Liver (tissue), 9 donors: ENCODE results near the gene SHROOM2. TPM values are rescaled to one million over a fixed set of nuclear protein-coding genes. Genes with fewer than 3 reads are reported as not detected.

ENCODE experiments used
- DNase-seq: peaks from one replicate; pipeline ENCODE4 v3.0.0-alpha.2; 2017; ENCODE audit warnings: low spot score
- H3K27ac ChIP-seq, 2 donors: one replicate each; pipeline ENCODE4 v1.7.0; 2013; ENCODE audit warnings: inconsistent platforms in 2 of 2, low read length in 2 of 2, control low read depth in 1 of 2, low read depth in 1 of 2, mild to moderate bottlenecking in 1 of 2
- H3K27me3 ChIP-seq, 4 donors: one replicate each; pipeline versions ENCODE4 v1.6.1 to v1.7.0; 2013; ENCODE audit warnings: low read length in 3 of 4, inconsistent platforms in 1 of 4, mild to moderate bottlenecking in 1 of 4, moderate library complexity in 1 of 4; ENCODE audit not compliant: control insufficient read depth in 4 of 4, insufficient read depth in 4 of 4
- H3K36me3 ChIP-seq, 4 donors: one replicate each; pipeline versions ENCODE4 v1.6.1 to v1.7.0; 2013; ENCODE audit warnings: low read length in 3 of 4, mild to moderate bottlenecking in 3 of 4, low read depth in 1 of 4, moderate library complexity in 1 of 4; ENCODE audit not compliant: control insufficient read depth in 4 of 4, insufficient read depth in 3 of 4
- H3K4me1 ChIP-seq, 4 donors: one replicate each; pipeline versions ENCODE4 v1.6.1 to v1.7.0; 2013; ENCODE audit warnings: low read length in 3 of 4, mild to moderate bottlenecking in 3 of 4, moderate library complexity in 1 of 4; ENCODE audit not compliant: control insufficient read depth in 4 of 4, insufficient read depth in 4 of 4
- H3K4me3 ChIP-seq, 3 donors: one replicate each; pipeline versions ENCODE4 v1.6.1 to v1.7.0; 2013; ENCODE audit warnings: low read length in 3 of 3, control low read depth in 1 of 3, low read depth in 1 of 3, mild to moderate bottlenecking in 1 of 3
- H3K9ac ChIP-seq, 2 donors: one replicate each; pipeline ENCODE4 v1.7.0; 2013; ENCODE audit warnings: low read length in 2 of 2, mild to moderate bottlenecking in 2 of 2, moderate library complexity in 2 of 2, control low read depth in 1 of 2, low read depth in 1 of 2
- H3K9me3 ChIP-seq, 4 donors: one replicate each; pipeline versions ENCODE4 v1.6.1 to v1.7.0; 2013; ENCODE audit warnings: low read length in 3 of 4; ENCODE audit not compliant: control insufficient read depth in 4 of 4
- ATF3 ChIP-seq: IDR thresholded peaks from 2 replicates; pipeline ENCODE4 v1.6.1; 2016; ENCODE audit warnings: antibody characterized with exemption
- EGR1 ChIP-seq, 2 donors: IDR thresholded peaks; 2 replicates each; pipeline ENCODE4 v1.6.1; 2016 to 2018; ENCODE audit warnings: antibody characterized with exemption in 2 of 2, low read depth in 2 of 2
- FOXA1 ChIP-seq: IDR thresholded peaks from 2 replicates; pipeline ENCODE4 v1.6.1; 2016; ENCODE audit warnings: antibody characterized with exemption
- FOXA2 ChIP-seq: IDR thresholded peaks from 2 replicates; pipeline ENCODE4 v1.6.1; 2016; ENCODE audit warnings: antibody characterized with exemption
- HNF4A ChIP-seq, 2 donors: conservative IDR thresholded peaks; 2 replicates each; pipeline ENCODE4 v1.6.1; 2016; ENCODE audit warnings: antibody characterized with exemption in 2 of 2, mild to moderate bottlenecking in 2 of 2
- HNF4G ChIP-seq: IDR thresholded peaks from 2 replicates; pipeline ENCODE4 v1.6.1; 2016; ENCODE audit warnings: antibody characterized with exemption
- JUND ChIP-seq, 2 donors: IDR thresholded peaks; 2 replicates each; pipeline ENCODE4 v1.6.1; 2016; ENCODE audit warnings: antibody characterized with exemption in 2 of 2
- NR2F2 ChIP-seq: IDR thresholded peaks from 2 replicates; pipeline ENCODE4 v1.6.1; 2016; ENCODE audit warnings: antibody characterized with exemption
- RAD21 ChIP-seq, 2 donors: IDR thresholded peaks; 2 replicates each; pipeline ENCODE4 v1.6.1; 2016; ENCODE audit warnings: antibody characterized with exemption in 2 of 2, mild to moderate bottlenecking in 2 of 2
- REST ChIP-seq: IDR thresholded peaks from 2 replicates; pipeline ENCODE4 v1.6.1; 2016; ENCODE audit warnings: antibody characterized with exemption, mild to moderate bottlenecking
- RXRA ChIP-seq, 2 donors: IDR thresholded peaks; 2 replicates each; pipeline ENCODE4 v1.6.1; 2017 to 2018; ENCODE audit warnings: antibody characterized with exemption in 2 of 2, mild to moderate bottlenecking in 1 of 2
- TAF1 ChIP-seq: conservative IDR thresholded peaks from 2 replicates; pipeline ENCODE4 v1.6.1; 2016; ENCODE audit warnings: antibody characterized with exemption, mild to moderate bottlenecking
- YY1 ChIP-seq: IDR thresholded peaks from 2 replicates; pipeline ENCODE4 v1.6.1; 2016; ENCODE audit warnings: antibody characterized with exemption, mild to moderate bottlenecking
- WGBS: extraction: QIAGEN DNeasy Blood & Tissue Kit; methylation state at CpG from one replicate; pipeline ENCODE4 v1.1.7; 2013; 5-methylcytosine and 5-hydroxymethylcytosine counted together
- polyA plus RNA-seq, 2 donors: library from polyadenylated mRNA; stranded (reverse) in 1 of 2; unstranded in 1 of 2; fragments of 200-250 nt in 1 of 2; fragments of >200 nt in 1 of 2; fragmentation: Nextera tagmentation in 1 of 2; extraction: Ambion mirVana in 1 of 2; gene quantifications; one replicate each; pipeline versions ENCODE4 v1.2.1 to v1.2.3, GENCODE V29; 2013 to 2015
- total RNA-seq, 2 donors: library from RNA; depleted of rRNA; stranded (reverse); fragments of >200 nt; gene quantifications; one replicate each; pipeline ENCODE4 v1.2.3, GENCODE V29; 2014
- donor health status: healthy.
- donor health status: healthy.
- donor health status: healthy.
- donor health status: healthy.
- donor health status: healthy.

SHROOM2 gene
- total and polyA plus RNA-seq, 4 donors: 1.1 to 5.4 (median 3.6) TPM

GRCh38 chrX:9797384-9798360 lies 11.4 kb downstream of the SHROOM2 start:
- Histone ChIP-seq H3K27ac (no peak overlapping the region), H3K9ac (no peak overlapping the region), H3K27me3 (no peaks in the 10 kb centered on the region), H3K4me3 (no peak overlapping the region), H3K9me3 (peaks cover 0 to 5% (median 2%) of the 10 kb centered on the region in 4 donors), H3K36me3 (no peaks in the 10 kb centered on the region), H3K4me1 (peaks cover 0 to 2% (median 0%) of the 10 kb centered on the region in 4 donors)
- DNase-seq: no peak
- 67% methylated on average over 11 of the region's 11 CpGs for WGBS
- TF ChIP-seq YY1 (no peak), HNF4A (conservative IDR thresholded peaks at IDR 0.05) (peak; percentile 21 to 26)

GRCh38 chrX:9802737-9803136 lies 16.5 kb downstream of the SHROOM2 start:
- H3K27ac ChIP-seq: no peak overlapping the region
- H3K4me3 ChIP-seq: no peak overlapping the region
- whole genome bisulfite sequencing: 88% methylated on average over 4 of the region's 4 CpGs
- no peak overlapping the region for H3K9ac ChIP-seq
- no peak for TF ChIP-seq RXRA (IDR thresholded peaks at IDR 0.05)
- no peak for TF ChIP-seq ATF3
- no peak for TF ChIP-seq REST
- no peak for TF ChIP-seq HNF4A (conservative IDR thresholded peaks at IDR 0.05)
- no peak for TF ChIP-seq JUND (IDR thresholded peaks at IDR 0.05)
- TF ChIP-seq NR2F2: no peak
- no peak for TF ChIP-seq YY1
- no peak for TF ChIP-seq HNF4G
- TF ChIP-seq EGR1 (IDR thresholded peaks at IDR 0.05; ENCODE audit: low read depth in 2 of 2): no peak
- TF ChIP-seq RAD21 (IDR thresholded peaks at IDR 0.05): no peak
- TF ChIP-seq TAF1: no peak
- no peak for TF ChIP-seq FOXA1
- no peak for TF ChIP-seq FOXA2
- peaks cover 0 to 9% (median 2%) of the 10 kb centered on the region in 4 donors for H3K4me1 ChIP-seq
- DNase-seq: no peak
- H3K9me3 ChIP-seq: peaks cover 0 to 5% (median 2%) of the 10 kb centered on the region in 4 donors
- no peaks in the 10 kb centered on the region for H3K36me3 ChIP-seq
- no peaks in the 10 kb centered on the region for H3K27me3 ChIP-seq

- WGBS: 89% methylated on average over 5 of the region's 5 CpGs
- no peak overlapping the region for H3K27ac ChIP-seq
Observed at GRCh38 chrX:9804444-9804843, 18.2 kb downstream of the SHROOM2 start.

More at GRCh38 chrX:9804444-9804843, 18.2 kb downstream of the SHROOM2 start:
- no peak for TF ChIP-seq ATF3
- TF ChIP-seq REST: no peak
- DNase-seq: no peak
- no peak overlapping the region for H3K9ac ChIP-seq
- no peak overlapping the region for H3K4me3 ChIP-seq
- peaks cover 0 to 11% (median 3%) of the 10 kb centered on the region in 4 donors for H3K4me1 ChIP-seq
- peaks cover 0 to 5% (median 2%) of the 10 kb centered on the region in 4 donors for H3K9me3 ChIP-seq
- H3K36me3 ChIP-seq: no peaks in the 10 kb centered on the region
- no peaks in the 10 kb centered on the region for H3K27me3 ChIP-seq
